Neural cell (in vitro differentiated cells): ENCODE measurements around the gene HNRNPA2B1.

Experiments used
- EP300 ChIP-seq: fragments of 450-650 bp; conservative IDR thresholded peaks from 2 replicates; pipeline ENCODE4 v1.6.1; 2014; ENCODE audit warnings: antibody characterized with exemption, mild to moderate bottlenecking, moderate library complexity; ENCODE audit not compliant: poor library complexity, severe bottlenecking
- POLR2AphosphoS5 ChIP-seq: IDR thresholded peaks from 2 replicates; pipeline ENCODE4 v1.6.1; 2012
- RAD21 ChIP-seq: fragments of 450-650 bp; conservative IDR thresholded peaks from 2 replicates; pipeline ENCODE4 v1.6.1; 2014; ENCODE audit warnings: antibody characterized with exemption, mild to moderate bottlenecking, moderate library complexity
- SMC3 ChIP-seq: fragments of 450-650 bp; conservative IDR thresholded peaks from 2 replicates; pipeline ENCODE4 v1.6.1; 2014; ENCODE audit warnings: antibody characterized with exemption, mild to moderate bottlenecking, moderate library complexity; ENCODE audit not compliant: poor library complexity
- TAF1 ChIP-seq: IDR thresholded peaks from 2 replicates; pipeline ENCODE4 v1.6.1; 2012; ENCODE audit warnings: low read depth
- TF ChIP-seq, protein P1 (sequence below): fragments of 450-650 bp; IDR thresholded peaks from 2 replicates; pipeline ENCODE4 v1.5.1; 2014; ENCODE audit warnings: antibody characterized with exemption, mild to moderate bottlenecking, moderate library complexity; ENCODE audit not compliant: poor library complexity, severe bottlenecking

DNA sequence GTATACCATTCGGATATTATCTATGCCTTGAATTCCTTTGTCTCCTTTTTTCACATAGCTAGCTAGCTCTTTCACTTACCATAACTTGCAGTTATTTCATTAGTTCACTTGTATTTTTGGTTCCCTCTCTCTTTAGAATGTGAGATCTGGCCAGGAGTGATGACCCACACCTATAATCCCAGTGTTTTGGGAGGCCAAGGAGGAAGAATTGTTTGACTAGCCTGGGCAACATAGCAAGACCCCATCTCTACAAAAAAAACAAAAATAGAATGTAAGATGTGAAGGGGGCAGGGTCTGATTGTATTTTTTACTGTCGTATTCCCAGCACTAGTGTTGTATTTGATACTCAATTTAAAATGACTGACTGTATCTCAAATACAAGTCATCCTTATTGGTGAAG, 28.9 kb downstream of the HNRNPA2B1 start:
- TF ChIP-seq RAD21 (no peak), SMC3 (no peak), POLR2AphosphoS5 (no peak), TAF1 (no peak), EP300 (no peak)
- TF ChIP-seq, protein P1, sequence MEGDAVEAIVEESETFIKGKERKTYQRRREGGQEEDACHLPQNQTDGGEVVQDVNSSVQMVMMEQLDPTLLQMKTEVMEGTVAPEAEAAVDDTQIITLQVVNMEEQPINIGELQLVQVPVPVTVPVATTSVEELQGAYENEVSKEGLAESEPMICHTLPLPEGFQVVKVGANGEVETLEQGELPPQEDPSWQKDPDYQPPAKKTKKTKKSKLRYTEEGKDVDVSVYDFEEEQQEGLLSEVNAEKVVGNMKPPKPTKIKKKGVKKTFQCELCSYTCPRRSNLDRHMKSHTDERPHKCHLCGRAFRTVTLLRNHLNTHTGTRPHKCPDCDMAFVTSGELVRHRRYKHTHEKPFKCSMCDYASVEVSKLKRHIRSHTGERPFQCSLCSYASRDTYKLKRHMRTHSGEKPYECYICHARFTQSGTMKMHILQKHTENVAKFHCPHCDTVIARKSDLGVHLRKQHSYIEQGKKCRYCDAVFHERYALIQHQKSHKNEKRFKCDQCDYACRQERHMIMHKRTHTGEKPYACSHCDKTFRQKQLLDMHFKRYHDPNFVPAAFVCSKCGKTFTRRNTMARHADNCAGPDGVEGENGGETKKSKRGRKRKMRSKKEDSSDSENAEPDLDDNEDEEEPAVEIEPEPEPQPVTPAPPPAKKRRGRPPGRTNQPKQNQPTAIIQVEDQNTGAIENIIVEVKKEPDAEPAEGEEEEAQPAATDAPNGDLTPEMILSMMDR = no peak
